DMS53 treated with DMSO at 0.1 percent for 48 hours (cell line): ENCODE measurements around the gene MEX3A.

Experiments
- DNase-seq: peaks from one replicate; lab custom pipeline; 2025; ENCODE audit not compliant: unreplicated experiment; lab: John Stamatoyannopoulos, UW

The MEX3A gene

GRCh38 chr1:156103521-156103947, 21.3 kb upstream of the MEX3A start:
- DNase-seq: no peak

GRCh38 chr1:156102633-156103511, 20.6 kb upstream of the MEX3A start:
- no peak for DNase-seq

- DNase-seq: no peak
Observed at GRCh38 chr1:156101880-156102279, 19.6 kb upstream of the MEX3A start.

DNA sequence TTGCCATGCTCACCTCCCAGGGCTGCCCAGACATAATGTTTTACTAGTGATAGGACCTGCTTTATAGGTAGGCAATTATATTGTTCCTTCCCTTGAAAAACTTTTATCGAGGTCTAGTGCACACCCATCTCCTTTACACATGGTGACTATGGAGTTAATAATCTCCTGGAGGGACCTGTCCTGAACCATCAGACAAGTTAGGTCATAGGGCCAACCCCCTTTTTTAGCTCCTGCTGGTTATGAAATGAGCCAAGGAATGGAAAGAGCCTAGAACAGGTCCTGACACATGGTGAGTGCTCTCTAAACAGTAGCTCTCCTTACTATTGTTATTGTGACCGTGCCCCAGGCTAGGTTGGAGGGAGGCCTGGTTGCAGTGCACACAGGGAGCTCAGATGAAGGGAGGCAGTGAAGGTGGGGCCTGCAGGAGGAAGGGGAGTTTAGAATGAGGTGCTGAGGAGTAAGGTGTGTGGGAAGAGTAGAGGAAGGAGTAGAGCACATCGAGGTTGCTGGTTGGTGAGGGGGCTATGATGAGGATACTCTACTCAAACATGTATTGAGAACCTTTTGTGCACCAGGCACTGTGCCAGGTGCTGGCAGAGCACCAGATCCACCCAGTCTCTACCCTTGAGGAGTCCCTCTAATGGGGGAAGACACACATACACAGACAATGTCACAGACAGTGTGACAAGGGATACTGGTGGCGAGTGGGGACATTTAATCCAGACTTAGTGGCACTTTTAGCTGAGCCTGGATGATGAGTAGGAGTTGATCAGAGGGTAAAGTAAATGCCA, 18.1 kb upstream of the MEX3A start:
- DNase-seq: no peak

GRCh38 chr1:156099282-156099681, 17.0 kb upstream of the MEX3A start:
- no peak for DNase-seq

- DNase-seq: no peak
Observed at GRCh38 chr1:156098784-156099183, 16.5 kb upstream of the MEX3A start.

- DNase-seq: no peak
Observed at GRCh38 chr1:156097499-156098178, 15.4 kb upstream of the MEX3A start.

- peak; percentile 63 for DNase-seq
Observed at GRCh38 chr1:156096640-156097391, 14.6 kb upstream of the MEX3A start.

- no peak for DNase-seq
Observed at GRCh38 chr1:156095906-156096508, 13.7 kb upstream of the MEX3A start.

GRCh38 chr1:156091610-156092009, 9.3 kb upstream of the MEX3A start:
- DNase-seq: no peak

DNA sequence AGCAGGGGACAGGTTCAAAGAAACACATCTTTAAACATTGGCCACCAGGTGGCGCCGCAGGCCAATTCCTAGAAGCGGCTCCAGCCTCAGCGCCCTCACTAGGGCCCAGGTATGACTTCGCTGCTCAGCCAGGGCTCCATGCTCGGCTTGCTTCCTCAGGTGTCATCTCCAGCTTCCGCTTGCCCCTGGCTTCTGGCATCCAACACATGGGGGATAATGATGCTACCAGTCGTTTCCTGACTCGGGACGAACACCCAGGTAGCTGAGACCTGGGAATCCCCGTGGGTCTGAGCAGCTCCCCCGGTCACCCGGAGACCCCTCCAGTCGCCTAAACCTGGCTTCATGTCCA, 8.5 kb upstream of the MEX3A start:
- DNase-seq: peak; percentile 77

- no peak for DNase-seq
Observed at GRCh38 chr1:156090138-156090839, 8.0 kb upstream of the MEX3A start.

- no peak for DNase-seq
Observed at GRCh38 chr1:156089704-156090103, 7.4 kb upstream of the MEX3A start.

DNA sequence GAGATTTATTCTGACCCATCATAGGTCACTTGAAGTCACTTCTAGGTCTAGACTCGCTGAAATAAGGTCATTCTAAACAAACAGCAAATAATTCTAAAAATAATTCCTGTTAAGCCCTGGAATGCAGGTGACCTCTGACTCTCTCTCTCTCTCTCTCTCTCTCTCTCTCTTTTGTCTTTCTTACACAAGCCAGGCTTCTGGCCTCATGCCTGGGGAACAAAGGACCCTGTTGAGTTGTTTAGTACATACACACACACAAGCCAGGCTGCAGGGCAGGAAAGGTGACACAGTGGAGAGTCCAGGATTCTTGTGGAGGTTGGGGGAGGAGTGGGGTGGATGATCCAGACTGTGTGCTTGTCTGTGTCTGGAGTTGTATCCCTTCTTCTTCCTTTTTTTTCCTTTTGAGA, 4.0 kb upstream of the MEX3A start:
- DNase-seq: peak; percentile 28

DNA sequence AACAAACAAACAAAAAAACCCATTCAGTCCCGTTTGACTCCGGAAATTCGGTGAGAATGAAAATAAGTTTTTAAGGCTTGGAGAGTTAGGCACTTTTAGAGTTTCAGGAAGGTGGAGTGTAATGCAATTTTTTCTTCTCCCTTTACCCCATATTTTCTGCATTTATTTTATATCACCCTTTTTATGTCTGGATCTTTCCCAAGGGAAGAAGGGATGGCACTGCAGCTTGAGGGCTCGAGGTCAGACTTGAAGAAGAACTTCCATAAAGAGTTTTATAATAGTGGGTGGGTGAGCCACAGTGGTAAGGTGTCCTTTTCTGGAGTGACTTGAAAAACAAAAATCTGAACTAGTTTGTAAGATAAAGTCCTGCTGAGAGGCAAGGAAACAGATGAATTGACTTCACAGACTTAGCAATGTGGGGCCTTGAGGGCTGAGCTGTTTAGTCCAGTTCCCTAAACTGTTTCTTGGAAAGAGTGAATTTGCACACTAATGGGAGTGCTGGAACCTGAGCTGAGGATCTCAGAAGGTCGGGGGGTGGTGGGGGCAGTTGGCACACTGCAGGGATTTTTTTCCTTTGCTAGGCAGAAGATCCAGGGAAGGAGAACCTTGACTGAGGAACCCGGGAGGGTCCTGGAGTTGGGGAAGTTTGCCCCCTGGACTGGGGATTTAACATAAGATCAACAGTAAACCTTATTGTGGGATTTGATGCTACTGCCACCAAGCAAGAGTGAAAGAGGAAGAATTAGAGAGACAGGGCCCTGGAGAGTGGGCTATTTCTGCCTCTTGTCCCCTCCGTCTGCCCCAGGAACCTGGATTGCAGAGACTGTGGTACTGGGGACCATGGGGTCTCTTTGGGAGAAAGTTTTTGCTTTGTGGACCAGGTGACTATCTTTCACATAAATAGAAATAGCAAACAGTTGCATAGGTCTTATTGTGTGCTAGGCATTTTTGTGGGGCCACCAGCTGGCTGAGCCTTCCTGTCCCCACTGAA, 1.8 kb upstream of the MEX3A start:
- DNase-seq: no peak

GRCh38 chr1:156081917-156082308, 352 bp downstream of the MEX3A start:
- no peak for DNase-seq

GRCh38 chr1:156081180-156081916, 917 bp downstream of the MEX3A start:
- DNase-seq: no peak

DNA sequence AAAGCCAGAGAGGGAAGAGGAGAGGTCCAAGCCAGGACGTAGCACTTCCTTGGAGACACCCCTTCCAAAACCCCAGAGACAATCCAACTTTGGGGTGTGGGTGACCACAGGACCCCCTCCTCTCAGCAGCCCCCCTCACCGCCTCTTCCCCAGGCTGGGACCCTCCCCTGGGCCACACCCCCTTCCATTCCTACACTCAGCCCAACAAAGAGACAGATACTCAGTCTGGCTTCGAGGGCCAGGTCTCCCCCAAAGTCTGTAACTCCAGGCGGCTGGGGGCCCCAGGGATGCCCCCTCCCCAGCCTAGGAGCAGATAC, 1.4 kb downstream of the MEX3A start:
- no peak for DNase-seq
